GM15510 (cell line): ENCODE measurements around the gene ZCCHC2.

Experiments used
- POLR2A ChIP-seq: IDR thresholded peaks from 3 replicates; pipeline ENCODE4 v1.6.1; 2011; ENCODE audit warnings: borderline replicate concordance; ENCODE audit not compliant: insufficient read length; ENCODE audit errors: extremely low read depth

Gene ZCCHC2

GRCh38 chr18:62523255-62523588 lies 397 bp downstream of the ZCCHC2 start:
- no peak for TF ChIP-seq POLR2A

- TF ChIP-seq POLR2A: peak; percentile 24
These were observed 1.0 kb downstream of the ZCCHC2 start for GRCh38 chr18:62523631-62524439.

- TF ChIP-seq POLR2A: peak; percentile 49
These were observed 1.8 kb downstream of the ZCCHC2 start for GRCh38 chr18:62524440-62525200.

GRCh38 chr18:62525608-62526007 lies 2.8 kb downstream of the ZCCHC2 start:
- TF ChIP-seq POLR2A: no peak

GRCh38 chr18:62526098-62527025 lies 3.5 kb downstream of the ZCCHC2 start:
- peak; percentile 76 for TF ChIP-seq POLR2A

GRCh38 chr18:62529597-62529996 lies 6.8 kb downstream of the ZCCHC2 start:
- TF ChIP-seq POLR2A: no peak

GRCh38 chr18:62531078-62531477 lies 8.3 kb downstream of the ZCCHC2 start:
- no peak for TF ChIP-seq POLR2A

- TF ChIP-seq POLR2A: no peak
These were observed 9.1 kb downstream of the ZCCHC2 start for GRCh38 chr18:62531931-62532330.

GRCh38 chr18:62536005-62536404 lies 13.2 kb downstream of the ZCCHC2 start:
- no peak for TF ChIP-seq POLR2A

GRCh38 chr18:62537042-62537894 lies 14.4 kb downstream of the ZCCHC2 start:
- TF ChIP-seq POLR2A: no peak

GRCh38 chr18:62537946-62538345 lies 15.1 kb downstream of the ZCCHC2 start:
- TF ChIP-seq POLR2A: no peak

GRCh38 chr18:62538881-62539280 lies 16.1 kb downstream of the ZCCHC2 start:
- TF ChIP-seq POLR2A: no peak

GRCh38 chr18:62539284-62540165 lies 16.7 kb downstream of the ZCCHC2 start:
- TF ChIP-seq POLR2A: no peak
